Panc1 (cell line): ENCODE measurements around the gene DAPP1. TPM values are rescaled to one million over a fixed set of nuclear protein-coding genes. Genes with fewer than 3 reads are reported as not detected.

Experiments used
- ATAC-seq: fragments of 200-7000 bp; cut with Tn5 transposase; 2 replicates; pipeline ENCODE4 v1.9.1; 2020; ENCODE audit warnings: mild to moderate bottlenecking, moderate library complexity
- BruUV-seq: library from RNA; stranded (reverse); fragments of 400-500 nt; replicated peaks from 2 replicates; lab custom pipeline; 2021; lab: Mats Ljungman, UMichigan
- CTCF ChIA-PET: fragments of 300-600 bp; sonication (Branson Sonifier 250); formaldehyde crosslinking; loops from one replicate; lab custom pipeline; 2022; ENCODE audit warnings: antibody characterized with exemption; lab: Charles Lee
- POLR2A ChIA-PET: fragments of 300-600 bp; sonication (Branson Sonifier 250); formaldehyde crosslinking; loops from one replicate; lab custom pipeline; 2022; ENCODE audit warnings: antibody characterized with exemption; lab: Charles Lee
- DNase-seq: peaks from one replicate; pipeline ENCODE4 v3.0.0-alpha.2; 2010; ENCODE audit warnings: low read depth, low spot score
- H3K27ac ChIP-seq: 2 replicates; pipeline ENCODE4 v1.5.1; 2011; ENCODE audit warnings: mild to moderate bottlenecking, low read length, inconsistent platforms
- H3K27me3 ChIP-seq: fragments of 200-500 bp; sonication (Bioruptor generic); 2 replicates; pipeline ENCODE4 v1.6.0; 2014; ENCODE audit warnings: low read length, inconsistent platforms; ENCODE audit not compliant: control insufficient read depth, insufficient read depth
- H3K36me3 ChIP-seq: fragments of 200-500 bp; sonication (Bioruptor generic); 2 replicates; pipeline ENCODE4 v1.5.1; 2014; ENCODE audit warnings: inconsistent platforms, mild to moderate bottlenecking, low read length, moderate library complexity; ENCODE audit not compliant: control insufficient read depth, insufficient read depth
- H3K4me1 ChIP-seq: 2 replicates; pipeline ENCODE4 v1.5.1; 2011; ENCODE audit warnings: inconsistent platforms, mild to moderate bottlenecking, low read length, moderate library complexity; ENCODE audit not compliant: control insufficient read depth, insufficient read depth
- H3K4me3 ChIP-seq, 2 experiments: 2 replicates each; pipeline ENCODE4 v1.5.1; 2011 to 2012; ENCODE audit warnings: low read depth in 2 of 2, low read length in 2 of 2, mild to moderate bottlenecking in 2 of 2, inconsistent platforms in 1 of 2, moderate library complexity in 1 of 2
- H3K9me3 ChIP-seq: fragments of 200-500 bp; sonication (Bioruptor generic); 2 replicates; pipeline ENCODE4 v1.5.1; 2014; ENCODE audit warnings: low read depth, mild to moderate bottlenecking, inconsistent platforms, low read length, moderate library complexity; ENCODE audit not compliant: control insufficient read depth, insufficient read depth
- POLR2AphosphoS5 ChIP-seq: IDR thresholded peaks from 2 replicates; pipeline ENCODE4 v1.6.1; 2012; ENCODE audit warnings: mild to moderate bottlenecking, low read depth, low read length, moderate library complexity
- REST ChIP-seq, 2 experiments: IDR thresholded peaks; 2 replicates each; pipeline ENCODE4 v1.6.1; 2011 to 2012; ENCODE audit warnings: low read depth in 2 of 2, control low read depth in 1 of 2, low read length in 1 of 2, mild to moderate bottlenecking in 1 of 2, moderate library complexity in 1 of 2; ENCODE audit not compliant: insufficient read depth in 1 of 2
- SIN3A ChIP-seq: IDR thresholded peaks from 2 replicates; pipeline ENCODE4 v1.6.1; 2012; ENCODE audit warnings: low read depth, mild to moderate bottlenecking, low read length, moderate library complexity, borderline replicate concordance; ENCODE audit not compliant: insufficient read depth
- TCF7L2 ChIP-seq: IDR thresholded peaks from 2 replicates; pipeline ENCODE4 v1.6.1; 2011; ENCODE audit warnings: mild to moderate bottlenecking, low read depth, low read length, inconsistent platforms
- in situ Hi-C: cut with HindIII; loops from 2 replicates; pipeline ENCODE4 v1.10.0; 2016; ENCODE audit warnings: low sequenced_read_pairs, low pct_unique_long_range_greater_than_20kb
- intact Hi-C: fragments of 100-400 bp; cut with micrococcal nuclease; formaldehyde crosslinking; loops from one replicate; pipeline ENCODE4 v1.10.0; 2022; ENCODE audit not compliant: unreplicated experiment
- total RNA-seq: library from RNA; stranded (reverse); gene quantifications from one replicate; pipeline ENCODE4 v1.2.1, GENCODE V29; 2021; ENCODE audit not compliant: unreplicated experiment
- TF ChIP-seq, protein P1 (sequence below): fragments of 450-650 bp; IDR thresholded peaks from 2 replicates; pipeline ENCODE4 v1.5.1; 2017; ENCODE audit warnings: mild to moderate bottlenecking

Gene DAPP1
- total RNA-seq, 1 experiment from 2014 or later: not detected

- in situ Hi-C loops: no loop called here
- Histone ChIP-seq H3K4me3 (no peak overlapping the region), H3K27me3 (no peaks in the 10 kb centered on the region), H3K4me1 (no peaks in the 10 kb centered on the region), H3K27ac (no peak overlapping the region), H3K9me3 (no peaks in the 10 kb centered on the region), H3K36me3 (peaks cover 2% of the 10 kb centered on the region; the same call in 1 of the 2 replicates)
- DNase-seq (no peak), ATAC-seq (no peak)
- ChIA-PET CTCF (no interaction called here), POLR2A (no interaction called here)
- no peak for TF ChIP-seq TCF7L2
- no peak for TF ChIP-seq POLR2AphosphoS5
- no peak for TF ChIP-seq SIN3A
- TF ChIP-seq, protein P1, sequence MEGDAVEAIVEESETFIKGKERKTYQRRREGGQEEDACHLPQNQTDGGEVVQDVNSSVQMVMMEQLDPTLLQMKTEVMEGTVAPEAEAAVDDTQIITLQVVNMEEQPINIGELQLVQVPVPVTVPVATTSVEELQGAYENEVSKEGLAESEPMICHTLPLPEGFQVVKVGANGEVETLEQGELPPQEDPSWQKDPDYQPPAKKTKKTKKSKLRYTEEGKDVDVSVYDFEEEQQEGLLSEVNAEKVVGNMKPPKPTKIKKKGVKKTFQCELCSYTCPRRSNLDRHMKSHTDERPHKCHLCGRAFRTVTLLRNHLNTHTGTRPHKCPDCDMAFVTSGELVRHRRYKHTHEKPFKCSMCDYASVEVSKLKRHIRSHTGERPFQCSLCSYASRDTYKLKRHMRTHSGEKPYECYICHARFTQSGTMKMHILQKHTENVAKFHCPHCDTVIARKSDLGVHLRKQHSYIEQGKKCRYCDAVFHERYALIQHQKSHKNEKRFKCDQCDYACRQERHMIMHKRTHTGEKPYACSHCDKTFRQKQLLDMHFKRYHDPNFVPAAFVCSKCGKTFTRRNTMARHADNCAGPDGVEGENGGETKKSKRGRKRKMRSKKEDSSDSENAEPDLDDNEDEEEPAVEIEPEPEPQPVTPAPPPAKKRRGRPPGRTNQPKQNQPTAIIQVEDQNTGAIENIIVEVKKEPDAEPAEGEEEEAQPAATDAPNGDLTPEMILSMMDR: no peak
- no peak for TF ChIP-seq REST (IDR thresholded peaks at IDR 0.05; ENCODE audit: insufficient read depth in 1 of 2, low read depth in 2 of 2, low read length in 1 of 2)
- intact Hi-C loops: no loop called here
- BruUV-seq: no TSS peak
These were observed 98.8 kb downstream of the DAPP1 start for GRCh38 chr4:99915449-99915848.

DNA sequence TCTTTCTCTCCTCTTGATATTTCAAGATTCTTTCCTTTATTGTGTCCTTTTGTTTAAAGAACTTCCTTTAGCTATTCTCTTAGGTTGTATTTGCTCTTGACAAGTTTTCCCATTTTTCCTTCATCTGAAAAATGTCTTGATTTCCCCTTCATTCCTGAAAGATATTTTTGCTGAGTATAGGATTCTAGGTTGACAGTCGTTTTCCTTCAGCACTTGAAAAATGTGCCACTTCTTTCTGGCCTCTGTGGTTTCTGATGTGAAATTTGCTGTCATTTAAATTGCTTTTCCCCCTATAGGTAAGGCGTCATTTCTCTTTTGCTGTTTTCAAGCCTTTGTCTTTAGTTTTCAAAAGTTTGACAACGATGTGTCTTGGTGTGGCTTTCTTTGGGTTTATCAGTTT is 100.9 kb downstream of the DAPP1 start:
- Histone ChIP-seq H3K9me3 (no peaks in the 10 kb centered on the region), H3K4me1 (no peaks in the 10 kb centered on the region), H3K4me3 (no peak overlapping the region), H3K27me3 (no peaks in the 10 kb centered on the region), H3K36me3 (peaks cover 4% of the 10 kb centered on the region; the same call in 1 of the 2 replicates), H3K27ac (no peak overlapping the region)
- no peak for ATAC-seq
- ChIA-PET POLR2A (no interaction called here), CTCF (no interaction called here)
- intact Hi-C loops (no loop called here), in situ Hi-C loops (no loop called here)
- TSS peak; percentile 31 for BruUV-seq
- DNase-seq: no peak
- TF ChIP-seq, protein P1: no peak
- no peak for TF ChIP-seq POLR2AphosphoS5
- TF ChIP-seq SIN3A: no peak
